Kidney (tissue), 14 donors: ENCODE data around the gene ADAMTS4. TPM values are rescaled to one million over a fixed set of nuclear protein-coding genes. Genes with fewer than 3 reads are reported as not detected.
A peak's percentile ranks its signal among the peaks of the same experiment; 100 is the strongest.

Experiments used
- DNase-seq, 5 donors: peaks; one replicate each; pipeline ENCODE4 v3.0.0-alpha.2; 2013 to 2020
- FAIRE-seq: peaks from 2 replicates; lab custom pipeline; 2012; peaks lifted over from hg19 to GRCh38; lab: Jason Lieb, UNC
- H3K27ac ChIP-seq, 2 donors: one replicate each; pipeline ENCODE4 v1.7.0; 2013; ENCODE audit warnings: low read depth in 2 of 2, low read length in 2 of 2, inconsistent platforms in 1 of 2
- H3K27me3 ChIP-seq: one replicate; pipeline ENCODE4 v1.7.1; 2013; ENCODE audit warnings: low read length, inconsistent platforms; ENCODE audit not compliant: control insufficient read depth, insufficient read depth
- H3K36me3 ChIP-seq, 3 donors: one replicate each; pipeline versions ENCODE4 v1.7.0 to v1.7.1; 2013; ENCODE audit warnings: low read length in 3 of 3, control low read depth in 1 of 3, inconsistent platforms in 1 of 3; ENCODE audit not compliant: insufficient read depth in 3 of 3, control insufficient read depth in 2 of 3
- H3K4me1 ChIP-seq, 3 donors: one replicate each; pipeline versions ENCODE4 v1.7.0 to v1.7.1; 2013; ENCODE audit warnings: low read length in 3 of 3, inconsistent platforms in 1 of 3, low read depth in 1 of 3; ENCODE audit not compliant: control insufficient read depth in 2 of 3, insufficient read depth in 2 of 3
- H3K4me3 ChIP-seq, 3 donors: one replicate each; pipeline versions ENCODE4 v1.7.0 to v1.8.1; 2013; ENCODE audit warnings: low read length in 3 of 3, control low read depth in 1 of 3, inconsistent platforms in 1 of 3
- H3K9ac ChIP-seq, 3 donors: one replicate each; pipeline versions ENCODE4 v1.7.0 to v1.7.1; 2013; ENCODE audit warnings: low read length in 3 of 3, control low read depth in 1 of 3, inconsistent platforms in 1 of 3
- H3K9me3 ChIP-seq, 3 donors: one replicate each; pipeline versions ENCODE4 v1.7.0 to v1.7.1; 2013; ENCODE audit warnings: low read length in 3 of 3, control low read depth in 1 of 3, inconsistent platforms in 1 of 3; ENCODE audit not compliant: control insufficient read depth in 2 of 3, insufficient read depth in 1 of 3
- intact Hi-C: fragments of 100-400 bp; cut with DNase I; formaldehyde crosslinking; loops from one replicate; pipeline ENCODE4 v1.11.1; 2022
- polyA plus RNA-seq: library from polyadenylated mRNA; stranded (reverse); fragments of 350-450 nt; fragmentation: Illumina TruSeq; extraction: RNeasy Lipid Tissue Mini Kit (QIAGEN cat#74804); gene quantifications from one replicate; pipeline ENCODE4 v1.2.3, GENCODE V29; 2014; ENCODE audit warnings: low read depth, low replicate concordance; ENCODE audit not compliant: insufficient read depth
- total RNA-seq: library from RNA; stranded (reverse); fragmentation: NEBNext Ultra II Directional; extraction: Animal tissue kit (Norgen Biotek cat#: 25700); gene quantifications from one replicate; pipeline ENCODE4 v1.2.1, GENCODE V29; 2021
- TF ChIP-seq, protein P1 (sequence below): IDR thresholded peaks from 3 replicates; pipeline ENCODE4 v1.5.1; 2012; ENCODE audit warnings: mild to moderate bottlenecking, moderate library complexity, borderline replicate concordance; ENCODE audit not compliant: insufficient read depth; ENCODE audit errors: extremely low read depth
- donor health status: control.
- donor health status: control.
- donor health status: control.
- donor health status: control.
- donor health status: control.
- donor health status: DM: yes; HTN: yes; CAD: no.
- donor health status: Normal renal cell carcinoma (clear cell type).

Gene ADAMTS4
- total and polyA plus RNA-seq, 2 donors from 2014 or later: 0.26 to 14.0 TPM

GRCh38 chr1:161172349-161172748, 26.5 kb downstream of the ADAMTS4 start:
- FAIRE-seq (no peak), DNase-seq (no peak)
- TF ChIP-seq, protein P1, sequence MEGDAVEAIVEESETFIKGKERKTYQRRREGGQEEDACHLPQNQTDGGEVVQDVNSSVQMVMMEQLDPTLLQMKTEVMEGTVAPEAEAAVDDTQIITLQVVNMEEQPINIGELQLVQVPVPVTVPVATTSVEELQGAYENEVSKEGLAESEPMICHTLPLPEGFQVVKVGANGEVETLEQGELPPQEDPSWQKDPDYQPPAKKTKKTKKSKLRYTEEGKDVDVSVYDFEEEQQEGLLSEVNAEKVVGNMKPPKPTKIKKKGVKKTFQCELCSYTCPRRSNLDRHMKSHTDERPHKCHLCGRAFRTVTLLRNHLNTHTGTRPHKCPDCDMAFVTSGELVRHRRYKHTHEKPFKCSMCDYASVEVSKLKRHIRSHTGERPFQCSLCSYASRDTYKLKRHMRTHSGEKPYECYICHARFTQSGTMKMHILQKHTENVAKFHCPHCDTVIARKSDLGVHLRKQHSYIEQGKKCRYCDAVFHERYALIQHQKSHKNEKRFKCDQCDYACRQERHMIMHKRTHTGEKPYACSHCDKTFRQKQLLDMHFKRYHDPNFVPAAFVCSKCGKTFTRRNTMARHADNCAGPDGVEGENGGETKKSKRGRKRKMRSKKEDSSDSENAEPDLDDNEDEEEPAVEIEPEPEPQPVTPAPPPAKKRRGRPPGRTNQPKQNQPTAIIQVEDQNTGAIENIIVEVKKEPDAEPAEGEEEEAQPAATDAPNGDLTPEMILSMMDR: no peak
- H3K4me1 ChIP-seq: peaks cover 0 to 15% (median 12%) of the 10 kb centered on the region in 3 donors
- H3K27ac ChIP-seq: peak overlapping the region in 1 of 2 donors; percentile 49
- H3K27me3 ChIP-seq: no peaks in the 10 kb centered on the region
- H3K9ac ChIP-seq: no peak overlapping the region
- no peak overlapping the region for H3K4me3 ChIP-seq
- H3K36me3 ChIP-seq: peaks cover 11 to 62% (median 20%) of the 10 kb centered on the region in 3 donors
- intact Hi-C loops: no loop called here
- no peaks in the 10 kb centered on the region for H3K9me3 ChIP-seq

DNA sequence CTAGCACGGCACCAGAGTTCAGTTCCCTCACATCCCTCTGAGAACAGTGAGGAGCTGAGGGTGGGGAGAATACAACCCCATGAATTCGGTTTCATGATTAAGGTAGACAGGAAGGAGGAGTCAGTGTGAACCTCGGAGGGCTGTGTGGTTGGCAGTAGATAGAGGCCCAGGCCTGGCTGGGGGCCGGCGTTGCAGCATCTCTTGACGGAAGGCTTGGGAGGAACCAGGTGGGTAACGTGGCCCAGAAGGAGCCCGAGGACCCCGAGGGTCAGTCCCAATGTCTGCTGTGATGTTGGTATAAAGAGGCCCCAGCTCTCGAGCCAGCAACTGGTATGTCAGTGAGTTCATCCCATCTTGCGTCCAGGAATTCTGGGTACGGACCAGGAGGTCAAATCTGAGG, 27.2 kb downstream of the ADAMTS4 start:
- H3K36me3 ChIP-seq: peaks cover 11 to 62% (median 20%) of the 10 kb centered on the region in 3 donors
- DNase-seq (no peak), FAIRE-seq (no peak)
- intact Hi-C loops: no loop called here
- no peaks in the 10 kb centered on the region for H3K9me3 ChIP-seq
- TF ChIP-seq, protein P1: no peak
- H3K9ac ChIP-seq: no peak overlapping the region
- H3K27me3 ChIP-seq: no peaks in the 10 kb centered on the region
- peak overlapping the region in 1 of 2 donors; percentile 49 for H3K27ac ChIP-seq
- H3K4me3 ChIP-seq: no peak overlapping the region
- peaks cover 0 to 22% (median 12%) of the 10 kb centered on the region in 3 donors for H3K4me1 ChIP-seq

DNA sequence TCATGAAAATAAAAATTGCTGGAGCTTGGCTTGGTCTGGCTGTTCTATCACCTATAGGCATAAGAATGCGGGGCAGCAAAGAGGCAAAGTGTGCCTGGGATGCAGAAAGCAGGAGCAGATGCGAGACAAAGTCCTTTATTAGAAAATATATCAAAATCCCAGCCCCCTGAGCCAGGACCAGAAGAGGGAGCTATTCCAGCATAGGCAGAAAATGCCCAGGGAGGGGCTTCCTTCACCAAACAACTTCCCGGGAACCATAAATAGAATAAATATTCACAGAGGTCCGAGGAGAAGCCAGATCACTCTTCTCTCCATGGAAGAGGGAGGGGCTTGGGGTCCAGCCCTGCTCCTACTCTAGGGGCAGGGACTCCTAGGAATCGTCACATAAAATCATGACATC, 27.7 kb downstream of the ADAMTS4 start:
- TF ChIP-seq, protein P1: no peak
- no peaks in the 10 kb centered on the region for H3K27me3 ChIP-seq
- no peaks in the 10 kb centered on the region for H3K9me3 ChIP-seq
- DNase-seq (no peak), FAIRE-seq (no peak)
- H3K4me1 ChIP-seq: peaks cover 0 to 18% (median 7%) of the 10 kb centered on the region in 3 donors
- intact Hi-C loops: no loop called here
- H3K4me3 ChIP-seq: no peak overlapping the region
- no peak overlapping the region for H3K27ac ChIP-seq
- H3K9ac ChIP-seq: no peak overlapping the region
- peaks cover 11 to 62% (median 20%) of the 10 kb centered on the region in 3 donors for H3K36me3 ChIP-seq

DNA sequence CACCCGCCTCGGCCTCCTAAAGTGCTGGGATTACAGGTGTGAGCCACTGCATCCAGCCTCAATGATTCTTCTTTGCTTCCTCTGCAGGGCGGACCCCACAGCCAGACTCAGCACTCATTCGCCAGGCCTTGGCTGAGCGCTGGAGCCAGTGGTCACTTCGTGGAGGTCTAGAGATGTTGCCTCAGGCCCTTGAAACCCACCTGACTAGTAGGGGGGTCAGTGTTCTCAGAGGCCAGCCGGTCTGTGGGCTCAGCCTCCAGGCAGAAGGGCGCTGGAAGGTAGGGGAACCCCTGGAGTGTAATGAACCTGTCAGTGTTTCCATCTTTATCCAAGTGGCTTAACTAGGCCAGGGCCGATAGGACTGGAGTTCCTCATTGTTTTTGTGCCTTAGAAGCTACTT, 29.9 kb downstream of the ADAMTS4 start:
- FAIRE-seq: no peak
- intact Hi-C loops: no loop called here
- H3K9me3 ChIP-seq: no peaks in the 10 kb centered on the region
- no peaks in the 10 kb centered on the region for H3K27me3 ChIP-seq
- TF ChIP-seq, protein P1: no peak
- H3K4me3 ChIP-seq: no peak overlapping the region
- no peak overlapping the region for H3K9ac ChIP-seq
- peaks cover 0 to 10% (median 0%) of the 10 kb centered on the region in 3 donors for H3K4me1 ChIP-seq
- peak in 1 of 5 donors; percentile 46 for DNase-seq
- H3K36me3 ChIP-seq: peaks cover 9 to 54% (median 17%) of the 10 kb centered on the region in 3 donors
- H3K27ac ChIP-seq: no peak overlapping the region
